Non-pigmented ciliary epithelial cell (primary cell): ENCODE results near the gene ZNF207.
"Not testable (repeated sequence)": the region's sequence is repeated elsewhere in the genome, so short reads cannot be mapped to it uniquely, and the experiment has no call there.

Experiments used
- DNase-seq: peaks from one replicate; pipeline ENCODE4 v3.0.0-alpha.2; 2010; ENCODE audit warnings: low read depth

ZNF207 gene

DNA sequence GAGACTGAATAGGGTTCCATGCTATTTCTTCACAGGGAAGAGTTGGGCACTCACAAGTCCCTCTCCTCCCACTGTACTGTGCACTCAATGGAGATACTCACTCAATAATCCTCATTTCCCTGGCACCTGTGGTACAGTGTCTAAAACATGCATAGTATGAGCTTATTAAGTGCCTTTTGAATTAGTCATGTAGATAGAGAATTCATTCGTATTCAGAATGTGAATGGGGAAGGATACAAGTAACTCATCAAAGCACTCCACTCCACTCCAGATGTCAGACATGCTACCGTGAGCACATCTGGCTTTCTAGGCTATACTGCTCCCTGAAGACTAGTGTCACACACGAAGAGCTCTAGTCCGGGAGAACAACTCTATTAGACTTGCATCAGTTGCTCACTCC lies 14.3 kb upstream of the ZNF207 start:
- peak; percentile 73 for DNase-seq

DNA sequence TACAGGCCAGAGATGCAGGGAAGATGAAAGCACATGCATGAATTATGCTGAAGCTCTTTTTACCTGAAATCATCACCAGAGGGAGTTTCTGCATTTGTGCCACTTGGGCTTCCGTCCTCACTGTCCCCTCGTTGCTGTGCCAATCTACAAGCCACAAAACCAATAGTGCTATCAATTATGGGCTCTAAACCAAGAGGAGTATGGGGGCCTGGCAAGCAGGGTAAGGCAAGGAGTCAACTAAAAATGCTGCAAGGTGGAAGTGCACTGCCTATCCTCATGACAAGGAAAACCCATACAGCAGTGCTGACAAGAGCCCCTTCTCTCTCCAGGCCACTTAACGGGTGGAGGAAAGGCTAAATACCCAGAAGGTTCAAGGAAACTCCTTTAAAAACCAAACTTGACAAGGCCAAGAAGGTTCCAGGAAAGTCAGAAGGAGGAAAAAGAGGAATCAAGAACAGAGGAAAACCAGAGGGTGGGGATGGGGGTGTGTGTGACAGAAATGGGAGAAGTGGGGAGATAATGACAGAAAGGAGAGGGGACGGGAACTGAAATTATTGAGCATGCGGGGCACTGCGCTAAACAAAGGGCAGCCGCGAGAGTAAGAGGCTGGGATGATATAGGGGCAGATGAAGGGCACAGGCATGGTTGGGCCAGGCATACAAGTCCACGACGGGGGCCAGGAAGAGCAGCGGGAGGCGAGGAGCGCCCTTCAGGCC lies 8.7 kb upstream of the ZNF207 start:
- no peak for DNase-seq

DNA sequence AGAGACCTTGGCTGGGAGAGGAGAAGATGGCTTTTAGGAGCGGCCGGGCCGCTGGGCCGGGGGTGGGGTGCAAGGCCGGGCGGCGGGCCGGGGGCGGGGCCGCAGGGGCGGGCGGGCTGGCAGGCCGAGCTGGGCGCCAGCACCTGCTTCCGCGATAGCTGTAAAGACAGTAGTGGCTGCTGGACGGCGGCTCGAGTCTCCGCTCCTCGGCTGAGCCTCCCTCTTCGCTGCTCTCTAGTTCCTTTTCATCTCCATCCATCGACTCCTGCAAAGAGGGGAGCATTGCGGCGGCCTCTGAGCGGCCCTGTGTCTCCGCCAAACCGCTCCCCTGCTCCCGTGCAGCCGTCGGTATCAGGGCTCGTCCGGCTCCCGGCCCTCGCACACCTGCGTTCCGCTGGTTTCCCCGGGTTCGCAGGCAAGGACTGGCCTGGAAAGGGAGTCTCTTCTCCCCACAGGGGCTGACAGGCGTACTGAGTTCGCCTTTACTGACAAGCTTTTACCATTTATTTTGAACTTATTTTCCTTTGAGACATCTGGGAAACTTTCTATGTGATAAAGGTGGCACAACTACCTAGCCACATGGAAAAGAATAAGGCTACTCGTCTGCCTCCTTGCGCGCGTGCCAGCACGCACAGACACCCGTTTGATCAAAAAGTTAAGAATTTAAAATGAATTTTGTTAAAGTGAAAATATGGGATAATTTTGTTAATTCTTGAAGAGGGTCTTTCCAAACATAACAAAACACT lies 7.9 kb upstream of the ZNF207 start, which contains the start of gene C17orf75:
C17orf75 (minus strand) TSS at position 317 of the 746 bp plus-strand sequence; CDS start at position 283, 34 bp downstream.
- DNase-seq, result no peak

DNA sequence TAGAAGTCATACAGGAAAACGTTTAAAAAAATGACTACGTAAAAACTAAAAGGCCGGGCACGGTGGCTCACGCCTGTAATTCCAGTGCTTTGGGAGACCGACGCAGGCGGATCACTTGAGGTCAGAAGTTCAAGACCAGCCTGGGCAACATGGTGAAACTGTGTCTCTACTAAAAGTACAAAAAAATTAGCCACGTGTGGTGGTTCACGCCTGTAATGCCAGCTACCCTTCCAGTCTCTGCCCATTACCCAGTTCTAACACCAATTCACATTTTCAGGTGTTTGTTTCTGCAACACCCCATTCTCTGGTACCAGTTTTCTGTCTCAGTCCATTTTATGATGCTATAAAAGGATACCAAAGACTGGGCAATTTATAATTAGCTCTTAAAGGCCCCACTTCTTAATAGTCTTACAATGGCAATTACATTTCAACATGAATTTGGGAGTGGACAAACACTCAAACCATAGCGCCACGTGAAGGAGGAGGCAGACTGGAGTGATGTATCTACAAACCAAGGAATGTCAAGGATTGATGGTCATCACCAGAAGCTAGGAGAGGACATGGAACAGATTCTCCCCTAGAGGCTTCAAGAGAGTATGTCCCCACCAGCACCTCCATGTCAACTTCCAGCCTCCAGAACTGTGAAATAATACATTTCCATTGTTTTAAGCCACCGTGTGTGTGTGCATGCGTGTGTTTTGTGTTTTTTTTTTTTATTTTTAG lies 7.2 kb upstream of the ZNF207 start:
- no peak for DNase-seq

DNA sequence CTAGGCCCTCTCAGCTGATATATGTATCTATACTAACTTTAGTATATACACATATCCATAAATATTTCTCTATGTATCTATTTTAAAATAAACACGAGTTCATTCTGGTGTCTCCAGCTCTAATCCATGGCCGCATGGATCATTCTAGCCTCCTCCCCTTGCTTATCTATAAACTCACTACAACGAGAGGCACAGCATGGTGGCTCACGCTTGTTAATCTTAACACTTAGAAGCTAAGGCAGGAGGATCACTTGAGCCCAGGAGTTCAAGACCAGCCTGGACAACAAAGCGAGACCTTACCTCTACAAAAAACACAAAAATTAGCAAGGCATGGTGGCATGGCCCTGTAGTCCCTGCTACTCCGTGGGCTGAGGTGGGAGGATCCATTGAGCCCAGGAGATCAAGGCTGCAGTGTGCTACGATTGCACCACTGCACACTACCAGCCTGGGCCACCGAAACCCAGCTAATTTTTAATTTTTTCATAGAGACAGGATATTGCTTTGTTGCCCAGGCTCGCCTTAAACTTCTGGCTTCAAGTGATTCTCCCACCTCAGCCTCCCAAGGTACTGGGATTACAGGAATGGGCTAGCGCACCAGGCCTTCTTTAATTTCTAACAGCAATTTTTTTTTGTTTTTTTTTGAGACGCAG lies 3.9 kb upstream of the ZNF207 start:
- DNase-seq, result no peak

DNA sequence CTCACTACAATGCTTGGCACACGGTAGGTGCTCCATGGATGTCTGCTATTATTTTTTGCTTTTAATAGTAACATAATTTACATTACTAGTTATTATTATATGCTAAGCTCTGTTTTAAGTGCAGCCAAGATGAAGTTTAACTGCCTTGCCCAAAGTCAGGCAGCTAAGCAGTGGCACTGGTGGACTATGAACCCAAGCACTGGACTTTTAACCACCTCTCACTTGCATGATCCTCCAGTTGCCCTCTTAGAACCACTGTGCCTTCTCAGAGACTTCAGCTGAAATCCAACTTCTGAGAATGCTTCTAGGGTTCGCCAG lies 1.5 kb upstream of the ZNF207 start:
- no peak for DNase-seq

DNA sequence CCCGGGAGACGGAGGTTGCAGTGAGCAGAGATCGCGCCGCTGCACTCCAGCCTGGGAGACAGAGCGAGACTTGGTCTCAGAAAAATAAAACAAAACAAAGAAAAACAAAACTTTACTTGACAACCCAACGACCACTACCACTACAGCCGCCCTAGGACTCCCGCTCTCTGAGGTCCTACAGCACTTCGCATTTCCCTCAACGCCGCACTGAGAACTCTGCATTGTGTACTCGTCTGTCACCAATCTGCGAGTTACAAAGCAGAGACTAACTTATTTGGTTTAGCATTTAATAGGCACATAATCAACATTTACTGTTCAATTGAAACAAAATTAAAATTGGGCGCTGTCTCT lies 479 bp upstream of the ZNF207 start:
- no peak for DNase-seq

DNA sequence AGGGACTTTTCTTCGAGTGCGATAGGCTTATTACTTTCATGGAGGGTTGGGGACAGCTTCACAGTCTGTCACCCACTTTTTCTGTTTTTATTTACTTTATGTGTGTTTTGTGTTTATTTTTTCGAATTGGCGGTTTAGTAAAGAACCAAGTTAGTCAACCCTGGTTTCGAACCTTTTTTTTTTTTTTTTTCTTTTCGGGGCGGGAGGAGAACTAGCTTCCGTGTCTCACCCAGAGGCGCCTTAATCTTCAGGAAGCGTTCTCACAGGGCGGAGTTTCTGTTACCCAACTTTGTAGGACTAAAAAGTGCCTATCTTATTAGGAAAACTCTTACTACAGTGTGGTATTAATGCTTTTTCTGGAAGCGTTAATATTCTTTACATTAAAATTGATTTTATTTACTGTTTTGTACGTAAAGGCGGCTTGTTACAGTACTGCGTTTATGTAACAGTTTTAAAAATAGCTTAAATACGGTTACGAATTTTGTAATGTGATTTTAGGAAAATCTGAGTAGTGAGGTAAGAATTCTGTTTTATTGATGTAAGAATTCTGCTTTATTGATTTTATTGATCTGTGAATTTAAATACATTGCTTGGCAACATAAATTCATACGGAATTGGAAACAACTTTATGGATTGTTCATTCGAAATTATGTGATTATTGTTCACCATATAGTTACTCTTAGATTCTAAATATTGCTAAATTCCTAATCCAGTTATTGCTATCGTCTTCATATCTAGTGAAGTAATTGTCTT lies 885 bp downstream of the ZNF207 start:
- no peak for DNase-seq

DNA sequence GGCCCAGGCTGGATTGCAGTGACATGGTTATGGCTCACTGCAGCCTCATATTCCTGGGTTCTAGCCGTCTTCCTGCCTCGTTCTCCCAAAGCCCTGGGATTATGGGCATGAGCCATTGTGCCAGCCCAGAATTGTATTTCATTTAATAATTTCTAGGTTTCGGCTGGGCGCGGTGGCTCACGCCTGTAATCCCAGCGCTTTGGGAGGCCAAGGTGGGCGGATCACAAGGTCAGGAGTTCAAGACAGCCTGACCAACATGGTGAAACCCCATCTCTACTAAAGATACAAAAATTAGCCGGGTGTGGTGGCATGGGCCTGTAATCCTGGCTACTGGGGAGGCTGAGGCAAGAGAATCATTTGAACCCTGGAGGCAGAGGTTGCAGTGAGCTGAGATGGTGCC lies 2.8 kb downstream of the ZNF207 start:
- DNase-seq, result not testable (repeated sequence)

DNA sequence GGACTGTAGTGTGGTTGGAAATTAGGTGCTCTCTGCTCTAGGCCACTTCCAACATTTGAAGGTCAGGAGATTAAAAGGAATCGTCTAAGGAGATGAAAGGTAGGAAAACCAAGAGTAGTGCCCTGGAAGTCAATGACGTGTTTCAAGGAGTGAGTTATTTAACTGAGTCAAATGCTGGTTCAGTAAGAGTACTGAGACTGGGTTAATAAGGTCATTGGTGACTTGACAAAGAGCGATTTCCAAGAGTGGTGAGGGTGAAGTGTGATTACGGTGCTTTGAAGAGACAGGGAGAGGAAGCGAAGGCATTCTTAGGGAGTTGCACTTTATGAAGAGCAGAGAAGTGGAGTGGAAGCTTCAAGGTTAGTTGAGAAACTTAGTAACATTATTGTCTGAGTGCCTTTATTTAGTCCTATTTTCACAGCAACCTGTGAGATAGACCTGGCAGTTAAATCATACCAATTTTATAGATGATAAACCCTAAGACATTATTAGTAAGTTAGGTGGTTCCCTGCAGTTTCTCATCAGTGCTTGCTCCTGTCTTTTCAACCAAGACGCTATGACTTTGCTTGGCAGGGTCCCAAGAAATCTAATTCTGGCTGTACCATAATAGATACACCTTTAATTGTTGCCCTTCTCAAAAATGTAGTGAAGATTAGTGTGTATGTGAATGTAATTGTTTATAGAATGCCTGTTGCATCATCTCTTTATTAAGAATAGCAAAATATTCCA lies 5.9 kb downstream of the ZNF207 start:
- no peak for DNase-seq

DNA sequence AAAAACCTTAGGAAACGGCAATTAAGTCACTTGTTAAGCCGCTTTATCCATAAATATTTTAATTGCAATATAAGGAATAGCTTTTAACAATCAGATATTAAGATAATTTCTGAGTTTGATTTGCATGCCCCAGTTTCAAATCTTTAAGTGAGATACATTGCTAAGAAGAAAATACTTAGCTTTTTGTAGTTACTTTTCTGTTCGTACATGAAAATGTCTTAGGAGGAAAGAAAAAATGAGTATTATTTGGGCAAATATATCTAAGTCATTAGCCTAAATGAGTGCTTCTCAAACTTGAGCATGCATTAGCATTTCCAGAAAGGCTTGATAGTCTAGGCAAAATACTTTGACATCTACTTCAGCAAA lies 6.4 kb downstream of the ZNF207 start:
- DNase-seq, result no peak

DNA sequence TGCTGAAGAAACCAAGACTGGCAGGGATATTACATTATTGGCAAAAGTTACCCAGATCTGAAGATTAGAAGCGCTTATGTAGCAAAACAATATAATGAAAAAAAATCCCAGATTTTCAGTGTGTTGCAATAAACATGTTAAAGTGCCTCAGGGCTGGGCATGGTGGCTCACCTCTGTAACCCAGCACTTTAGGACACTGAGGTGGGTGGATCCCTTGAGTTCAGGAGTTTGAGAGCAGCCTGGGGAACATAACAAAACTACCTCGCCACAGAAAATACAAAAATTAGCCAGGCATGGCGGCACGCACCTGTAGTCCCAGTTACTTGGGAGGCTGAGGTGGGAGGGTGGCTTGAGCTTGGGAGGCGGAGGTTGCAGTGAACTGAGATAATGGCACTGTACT lies 6.8 kb downstream of the ZNF207 start:
- no peak for DNase-seq

DNA sequence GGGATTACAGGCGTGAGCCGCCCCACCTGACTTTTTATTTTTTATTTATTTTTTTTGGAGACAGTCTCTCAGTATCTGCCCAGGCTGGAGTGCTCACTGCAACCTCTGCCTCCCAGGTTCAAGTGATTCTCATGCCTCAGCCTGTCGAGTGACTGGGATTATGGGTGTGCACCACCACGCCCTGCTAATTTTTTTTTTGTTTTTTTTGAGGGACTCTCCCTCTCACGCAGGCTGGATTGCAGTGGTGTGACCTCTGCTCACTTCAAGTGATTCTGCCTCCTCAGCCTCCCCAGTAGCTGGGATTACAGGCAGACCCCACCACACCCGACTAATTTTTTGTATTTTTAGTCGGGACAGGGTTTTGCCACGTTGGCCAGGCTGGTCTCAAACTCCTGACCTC lies 7.7 kb downstream of the ZNF207 start:
- DNase-seq, result no peak

DNA sequence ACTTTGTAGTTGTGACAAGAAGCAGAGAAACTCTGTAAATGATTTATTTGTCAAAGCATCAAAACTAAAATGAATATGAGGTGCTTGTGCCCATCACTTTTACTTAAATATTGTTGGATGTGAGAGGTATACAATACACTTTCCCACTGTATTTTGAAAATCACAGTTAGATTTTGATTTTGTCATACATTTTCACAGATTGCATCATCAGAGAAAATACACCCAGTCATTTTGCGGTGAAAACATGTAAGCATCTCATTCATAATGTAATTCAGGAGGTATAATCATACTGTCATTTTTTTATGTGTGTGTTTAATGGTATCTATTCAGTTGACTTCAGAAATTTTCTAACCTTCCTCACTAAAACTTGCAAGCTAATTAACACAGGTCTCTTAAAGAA lies 11.3 kb downstream of the ZNF207 start:
- no peak for DNase-seq

DNA sequence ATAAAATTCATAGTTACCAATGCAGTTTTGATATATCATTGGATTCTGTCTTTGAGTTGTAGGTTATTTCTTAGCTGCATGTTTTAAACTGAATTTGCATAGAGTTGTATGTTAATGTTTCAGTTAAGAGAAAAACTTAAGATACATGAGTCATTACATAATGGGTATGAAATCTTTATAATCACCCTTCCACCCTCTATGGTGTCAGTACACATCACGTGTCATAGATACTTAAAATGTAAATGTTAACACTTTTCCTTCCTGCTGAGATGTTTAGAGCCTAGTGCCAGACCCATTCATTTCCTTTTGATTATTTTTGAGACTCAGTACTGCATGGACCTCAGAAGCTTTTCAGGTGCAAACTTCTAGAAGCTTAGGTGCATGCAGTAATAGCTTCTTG lies 20.5 kb downstream of the ZNF207 start:
- DNase-seq, result no peak

DNA sequence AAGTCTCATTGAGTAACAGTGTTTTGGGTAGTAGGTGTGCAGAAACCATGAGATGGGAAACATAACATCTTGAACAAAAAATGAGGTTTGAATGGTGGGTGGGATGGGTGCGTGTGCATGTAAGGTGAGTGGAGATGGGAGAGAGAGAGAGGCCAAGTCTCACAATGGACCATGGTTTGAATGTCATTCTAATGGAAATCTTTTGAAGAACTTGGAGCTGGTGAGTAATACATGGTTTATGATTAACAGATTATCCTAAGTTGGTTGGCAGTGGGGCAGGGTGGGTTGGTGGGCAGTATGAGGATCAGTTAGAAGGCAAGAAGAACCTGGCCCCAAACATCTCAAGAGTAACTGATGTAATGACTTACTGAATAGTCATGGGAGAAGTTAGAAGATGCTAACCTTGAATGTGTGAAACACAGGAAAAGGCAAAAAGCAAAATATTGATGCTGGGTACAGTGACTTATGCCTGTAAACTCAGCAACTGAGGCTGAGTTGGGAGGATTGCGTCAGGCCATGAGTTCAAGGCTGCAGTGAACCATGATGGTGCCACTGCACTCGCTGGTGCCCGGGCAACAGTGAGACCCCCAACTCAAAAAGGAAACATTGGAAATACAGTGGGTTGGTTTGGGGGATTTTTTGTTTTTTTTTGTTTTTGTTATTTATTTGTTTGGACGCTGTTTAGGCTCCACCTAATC lies 32.7 kb downstream of the ZNF207 start:
- DNase-seq, result no peak

DNA sequence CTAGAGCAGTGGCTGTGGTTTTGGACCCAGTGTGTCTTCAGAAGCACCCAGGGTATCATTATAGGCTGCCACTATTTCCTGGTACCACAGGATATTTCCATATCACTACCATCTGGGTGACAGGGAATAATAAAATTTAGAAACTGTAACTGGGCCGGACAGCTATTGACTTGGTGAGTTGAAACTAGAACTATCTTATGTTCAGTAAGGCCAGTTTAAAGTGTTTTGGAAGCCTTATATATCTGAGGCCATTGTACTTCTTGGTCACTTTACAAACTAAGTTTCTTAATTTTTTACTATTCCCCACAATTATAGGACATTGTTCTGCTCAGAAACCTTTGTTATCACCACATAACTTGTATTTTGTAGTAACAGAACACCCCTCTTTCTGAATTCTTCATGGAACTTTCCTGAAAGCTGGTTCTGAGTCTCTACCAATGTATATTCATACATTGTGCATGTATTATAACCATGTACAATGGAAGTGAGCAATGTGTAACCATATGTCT lies 34.0 kb downstream of the ZNF207 start:
- DNase-seq, result no peak

DNA sequence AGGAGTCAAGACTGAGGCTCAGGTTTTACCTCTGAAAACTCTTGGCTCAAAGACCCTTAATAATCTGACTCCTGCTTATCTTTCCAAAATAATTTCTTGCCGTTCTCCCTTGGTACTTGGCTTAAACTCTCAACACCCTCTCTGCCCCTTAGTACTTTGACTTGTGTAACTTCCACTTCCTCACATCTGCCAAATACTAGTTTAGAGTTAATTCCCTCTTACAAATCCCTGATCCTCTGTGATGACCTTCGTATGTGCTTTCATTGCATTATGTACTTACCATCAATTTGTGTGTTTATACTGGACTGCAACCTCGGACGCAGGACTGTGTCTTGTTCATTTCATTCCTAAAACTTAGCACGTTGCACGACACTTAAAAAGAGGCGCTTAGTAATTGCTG lies 35.2 kb downstream of the ZNF207 start:
- no peak for DNase-seq

DNA sequence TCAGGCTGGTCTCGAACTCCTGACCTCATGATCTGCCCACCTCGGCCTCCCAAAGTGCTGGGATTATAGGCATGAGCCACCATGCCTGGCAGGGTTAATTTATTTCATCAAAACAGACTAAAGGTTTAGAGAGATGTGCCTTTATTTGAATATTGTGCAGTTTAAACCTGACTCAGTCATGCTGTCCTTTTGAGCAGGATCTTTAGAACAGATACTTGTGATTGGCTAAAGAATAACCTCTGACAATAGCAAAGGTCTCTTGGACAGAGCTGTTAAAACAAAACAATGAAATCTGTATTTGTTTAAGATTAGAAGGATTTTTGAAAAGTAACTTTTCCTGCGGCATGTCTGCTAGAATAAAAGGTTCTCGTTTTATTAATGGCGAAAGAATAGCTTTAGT lies 36.0 kb downstream of the ZNF207 start:
- DNase-seq, result no peak

DNA sequence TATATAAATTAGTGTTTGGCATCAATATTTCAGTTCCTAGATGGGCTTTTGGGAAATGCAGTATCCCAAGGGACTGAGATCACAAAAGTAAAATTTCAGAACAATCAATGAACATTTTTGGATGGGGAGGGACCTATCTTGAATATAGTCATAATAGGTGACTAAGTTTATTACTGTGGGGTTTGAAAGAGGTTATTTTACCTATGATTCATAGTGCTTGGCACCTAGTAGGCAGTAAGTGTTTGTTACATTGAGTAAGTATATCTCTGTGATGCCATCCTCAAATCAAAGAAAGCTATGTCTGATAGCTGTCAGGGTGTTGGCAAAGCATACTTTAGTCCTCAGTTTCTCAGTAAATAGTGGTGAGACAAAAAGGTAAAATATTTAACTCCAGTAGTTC lies 36.9 kb downstream of the ZNF207 start:
- DNase-seq, result no peak

DNA sequence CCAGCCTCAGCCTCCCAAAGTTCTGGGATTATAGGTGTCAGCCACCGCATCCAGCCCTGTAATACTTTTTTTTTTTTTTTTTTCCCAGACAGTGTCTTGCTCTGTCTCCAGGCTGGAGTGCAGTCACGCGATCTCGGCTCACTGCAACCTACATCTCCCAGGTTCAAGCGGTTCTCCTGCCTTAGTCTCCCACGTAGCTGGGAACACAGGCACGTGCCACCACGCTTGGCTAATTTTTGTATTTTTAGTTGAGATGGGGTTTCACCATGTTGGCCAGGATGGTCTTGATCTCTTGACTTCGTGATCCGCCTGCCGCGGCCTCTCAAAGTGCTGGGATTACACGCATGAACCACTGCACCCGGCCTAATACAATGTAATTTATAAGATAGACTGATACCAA lies 38.2 kb downstream of the ZNF207 start:
- DNase-seq, result not testable (repeated sequence)
